OCI-LY7 (cell line): Measurements from ENCODE around the gene RHOT2.

Experiments
- CTCF ChIP-seq: fragments of 200-600 bp; sonication (generic); conservative IDR thresholded peaks from 2 replicates; pipeline ENCODE4 v1.5.1; 2014; ENCODE audit warnings: mild to moderate bottlenecking, antibody characterized with exemption, low read length, moderate library complexity, mixed read lengths
- EZH2phosphoT487 ChIP-seq: fragments of 200-600 bp; sonication (generic); IDR thresholded peaks from 2 replicates; pipeline ENCODE4 v1.6.1; 2018; ENCODE audit warnings: low read depth, borderline replicate concordance, mild to moderate bottlenecking, mixed run types, antibody characterized with exemption, low read length, moderate library complexity, mixed read lengths

GRCh38 chr16:645852-646678 lies 21.9 kb upstream of the RHOT2 start:
- TF ChIP-seq CTCF, result no peak
- no peak for TF ChIP-seq EZH2phosphoT487
